HG03103 (cell line): Measurements from ENCODE around the gene SAP30BP.
A peak's percentile ranks its signal among the peaks of the same experiment; 100 is the strongest.

Source experiments
- ATAC-seq: cut with Tn5 transposase; IDR thresholded peaks from one replicate; pipeline ENCODE4 v1.9.1; 2021; ENCODE audit warnings: low read depth; ENCODE audit not compliant: unreplicated experiment

The SAP30BP gene

DNA sequence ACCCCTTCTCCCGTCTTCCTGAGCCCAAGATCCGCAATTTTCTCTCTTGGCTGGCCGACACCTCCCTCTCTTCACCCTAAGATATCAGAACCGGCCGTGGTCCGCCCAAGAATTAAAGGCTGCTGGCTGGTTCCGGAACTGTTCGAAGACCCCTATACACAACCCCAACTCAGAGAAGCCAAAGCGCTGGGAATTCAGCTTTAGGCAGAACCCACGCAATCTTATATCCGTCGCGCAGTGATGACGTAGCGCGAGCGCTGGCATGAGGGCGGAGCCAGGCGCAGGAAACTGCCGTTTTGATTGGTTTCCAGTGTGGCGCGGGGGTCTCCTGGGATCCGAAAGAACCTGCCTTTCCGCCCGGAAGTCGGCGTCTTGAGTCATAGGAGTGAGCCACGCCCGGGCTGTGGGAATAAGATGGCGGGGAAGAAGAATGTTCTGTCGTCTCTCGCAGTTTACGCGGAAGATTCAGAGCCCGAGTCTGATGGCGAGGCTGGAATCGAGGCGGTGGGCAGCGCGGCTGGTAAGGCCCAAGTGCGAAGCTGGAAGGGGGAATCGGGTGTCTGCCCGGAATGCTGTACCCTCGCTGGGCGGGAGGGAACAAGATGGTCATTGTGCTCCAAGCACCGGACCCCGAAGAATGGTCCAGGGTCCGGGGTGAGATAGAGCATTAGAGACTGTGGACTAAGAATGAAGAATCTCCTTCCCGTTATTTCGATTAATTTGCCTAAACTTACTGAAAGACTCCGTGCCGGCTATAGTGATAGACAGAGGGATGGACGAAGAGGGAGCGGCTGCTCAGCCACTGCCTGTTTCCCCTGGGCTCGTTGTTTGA lies at the start of gene SAP30BP, which contains the start of gene RECQL5:
Gene SAP30BP, plus strand, starts transcription at position 380 of the 832 bp plus-strand sequence. Its CDS starts 35 bp downstream, at position 415.
Gene RECQL5, minus strand, starts transcription at position 196 of the 832 bp plus-strand sequence. CDS start 597 bp downstream, outside the sequence.
- peak; percentile 79 for ATAC-seq

DNA sequence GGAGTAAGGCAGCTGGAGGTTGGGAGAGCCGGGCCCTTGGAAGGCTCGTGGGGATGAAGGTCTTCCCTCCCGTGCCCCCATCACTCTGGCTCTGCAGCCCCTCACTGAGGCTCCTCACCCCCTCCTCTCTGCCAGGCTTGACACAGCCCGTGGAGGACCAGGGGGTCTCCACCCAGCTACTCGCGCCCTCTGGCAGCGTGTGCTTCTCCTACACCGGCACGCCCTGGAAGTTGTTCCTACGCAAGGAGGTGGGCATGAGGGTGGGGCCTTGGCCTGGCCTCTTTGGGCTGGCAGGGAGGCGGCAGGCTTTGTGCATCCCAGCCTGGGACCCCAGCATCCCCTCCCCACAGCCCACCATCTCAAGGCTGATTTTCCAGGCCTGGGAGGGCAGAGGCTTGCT lies 49.5 kb upstream of the SAP30BP start:
- no peak for ATAC-seq

DNA sequence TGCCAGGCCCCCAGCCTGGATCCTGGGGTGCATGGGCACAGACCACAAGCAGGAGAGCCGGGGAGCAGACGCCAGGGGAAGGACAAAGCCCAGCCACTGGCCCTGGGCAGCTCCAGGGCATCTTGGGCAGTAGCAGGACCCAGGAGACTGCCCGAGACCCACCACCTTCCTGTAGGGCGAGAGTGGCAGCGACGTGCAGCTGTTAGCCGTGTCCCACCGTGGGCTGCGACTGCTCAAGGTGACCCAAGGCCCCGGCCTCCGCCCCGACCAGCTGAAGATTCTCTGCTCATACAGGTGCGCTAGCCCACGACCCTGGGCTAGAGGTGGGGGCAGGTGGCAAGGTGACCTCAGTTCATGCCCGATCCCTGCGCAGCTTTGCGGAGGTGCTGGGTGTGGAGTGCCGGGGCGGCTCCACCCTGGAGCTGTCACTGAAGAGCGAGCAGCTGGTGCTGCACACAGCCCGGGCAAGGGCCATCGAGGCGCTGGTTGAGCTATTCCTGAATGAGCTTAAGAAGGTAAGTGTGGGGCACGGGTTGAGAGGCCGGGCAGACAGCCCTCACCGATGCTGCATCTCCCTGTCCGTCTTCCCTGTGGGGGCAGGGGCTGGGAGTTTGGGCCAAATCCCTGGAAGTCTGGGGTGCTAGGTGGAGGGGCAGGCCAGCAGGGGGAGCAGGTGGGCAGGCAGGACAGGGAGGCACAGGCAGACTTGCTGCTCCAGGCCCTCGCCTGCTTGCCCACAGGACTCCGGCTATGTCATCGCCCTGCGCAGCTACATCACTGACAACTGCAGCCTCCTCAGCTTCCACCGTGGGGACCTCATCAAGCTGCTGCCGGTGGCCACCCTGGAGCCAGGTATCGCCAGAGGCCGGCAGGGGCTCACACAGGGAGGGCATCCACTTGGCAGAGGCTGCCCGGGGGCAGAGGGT lies 47.4 kb upstream of the SAP30BP start:
- ATAC-seq, result no peak

DNA sequence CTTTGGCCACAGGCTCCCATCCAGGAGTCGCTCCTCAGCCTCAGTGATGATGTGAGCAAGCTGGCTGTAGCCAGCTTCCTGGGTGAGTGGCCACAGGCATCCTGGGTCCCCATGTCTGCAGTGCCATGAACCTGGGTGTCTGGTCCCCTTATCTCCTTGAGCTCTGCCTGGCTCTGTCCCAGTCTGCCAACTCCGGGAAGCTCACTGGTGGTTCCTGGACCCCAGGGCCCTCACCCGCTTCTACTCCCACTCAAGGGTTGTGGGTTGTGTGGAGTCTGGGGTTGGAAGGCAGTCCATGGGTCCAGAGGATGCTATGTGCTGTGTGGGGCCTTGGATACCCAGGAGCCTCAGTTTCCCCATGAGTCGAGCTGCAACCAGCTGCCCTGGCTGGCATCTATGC lies 45.6 kb upstream of the SAP30BP start:
- ATAC-seq, result no peak

DNA sequence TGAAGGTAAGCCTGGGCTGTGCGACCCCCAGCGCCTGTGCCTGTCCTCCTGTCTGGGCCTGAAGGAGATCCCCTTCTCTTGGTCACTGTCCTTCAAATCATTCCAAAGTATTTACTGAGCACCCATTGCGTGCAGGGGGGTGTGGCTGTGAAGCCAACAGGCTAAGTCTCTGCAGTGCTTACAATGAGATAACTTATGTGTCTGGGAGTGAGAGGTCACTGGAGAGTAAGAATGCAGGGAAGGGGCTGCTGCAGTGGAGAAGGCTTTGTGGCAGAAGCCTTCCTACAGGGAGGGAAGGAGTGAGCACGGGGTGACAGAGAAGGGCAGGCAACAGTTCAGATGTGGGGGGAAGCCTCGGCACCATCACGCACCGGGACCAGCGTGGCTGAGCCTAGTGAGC lies 45.1 kb upstream of the SAP30BP start:
- no peak for ATAC-seq

DNA sequence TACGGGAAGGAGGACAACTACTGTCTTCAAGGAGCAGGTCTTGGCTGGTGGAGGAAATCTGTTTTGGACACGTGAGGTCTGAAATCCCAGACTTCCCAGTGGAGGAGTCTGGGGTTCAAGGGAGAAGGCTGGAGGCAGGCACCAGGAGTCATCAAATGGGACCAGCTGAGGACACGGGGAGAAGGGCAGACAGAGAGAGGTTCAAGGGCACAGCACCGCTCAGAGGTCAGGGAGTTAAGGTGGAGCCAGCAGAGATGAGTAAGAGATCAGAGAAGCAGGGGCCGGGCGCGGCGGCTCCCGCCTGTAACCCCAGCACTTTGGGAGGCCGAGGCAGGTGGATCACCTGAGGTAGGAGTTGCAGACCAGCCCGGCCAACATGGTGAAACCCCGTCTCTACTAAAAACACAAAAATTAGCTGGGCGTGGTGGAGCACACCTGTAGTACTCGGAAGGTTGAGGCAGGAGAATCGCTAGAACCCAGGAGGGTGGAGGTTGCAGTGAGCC lies 44.3 kb upstream of the SAP30BP start:
- no peak for ATAC-seq

DNA sequence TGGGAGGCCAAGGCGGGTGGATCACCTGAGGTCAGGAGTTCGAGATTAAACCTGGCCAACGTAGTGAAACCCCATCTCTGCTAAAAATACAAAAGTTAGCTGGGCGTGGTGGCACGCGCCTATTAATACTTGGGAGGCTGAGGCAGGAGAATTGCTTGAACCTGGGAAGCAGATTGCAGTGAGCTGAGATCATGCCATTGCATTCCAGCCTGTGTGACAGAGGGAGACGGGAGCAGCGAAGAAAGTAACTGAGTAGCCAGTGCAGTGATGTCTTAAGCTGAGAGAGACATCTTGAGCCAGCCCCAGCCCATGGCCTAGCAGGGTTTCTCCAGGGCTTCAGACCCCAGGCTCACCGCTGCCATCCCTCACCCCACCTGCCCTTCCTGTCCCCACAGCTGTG lies 43.8 kb upstream of the SAP30BP start:
- no peak for ATAC-seq

DNA sequence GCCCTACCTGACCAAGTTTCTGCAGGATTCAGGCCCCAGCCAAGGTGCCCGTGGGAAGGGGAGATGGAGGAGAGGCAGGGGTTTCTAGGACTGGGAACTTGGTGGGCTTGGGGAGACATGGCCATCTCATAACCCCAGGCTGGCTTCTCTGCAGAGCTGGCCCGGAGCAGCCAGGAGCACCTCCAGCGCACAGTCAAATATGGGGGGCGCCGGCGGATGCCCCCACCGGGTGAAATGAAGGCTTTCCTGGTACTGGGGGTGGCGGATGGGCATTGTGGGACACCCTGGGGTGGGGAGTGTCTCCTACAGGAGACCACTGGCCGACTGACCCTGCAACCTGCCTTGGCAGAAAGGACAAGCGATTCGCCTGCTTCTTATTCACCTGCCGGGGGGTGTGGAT lies 43.1 kb upstream of the SAP30BP start:
- no peak for ATAC-seq

DNA sequence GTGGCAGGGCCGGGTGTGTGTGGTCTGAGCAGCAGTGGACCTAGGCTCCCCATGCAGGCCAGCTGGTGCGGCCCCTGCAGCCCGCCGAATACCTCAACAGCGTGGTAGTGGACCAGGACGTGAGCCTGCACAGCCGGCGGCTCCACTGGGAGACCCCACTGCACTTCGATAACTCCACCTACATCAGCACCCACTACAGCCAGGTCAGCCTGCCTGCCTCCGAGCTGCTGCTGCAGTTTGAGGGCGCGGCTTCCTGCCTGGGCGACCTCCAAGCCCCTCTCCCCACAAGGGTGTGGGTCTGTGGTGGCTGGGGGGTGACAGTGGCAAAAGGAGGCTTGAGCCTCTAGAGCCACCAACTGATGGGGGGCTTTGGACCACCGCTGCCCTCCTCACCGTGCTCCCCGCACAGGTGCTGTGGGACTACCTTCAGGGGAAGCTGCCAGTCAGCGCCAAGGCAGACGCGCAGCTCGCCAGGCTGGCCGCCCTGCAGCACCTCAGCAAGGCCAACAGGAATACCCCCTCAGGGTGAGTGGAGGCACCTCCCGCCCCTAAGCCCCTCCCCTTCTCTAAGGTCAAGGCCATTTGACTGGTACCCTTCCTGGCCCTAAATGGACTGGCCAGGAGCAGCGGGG lies 42.3 kb upstream of the SAP30BP start:
- no peak for ATAC-seq

DNA sequence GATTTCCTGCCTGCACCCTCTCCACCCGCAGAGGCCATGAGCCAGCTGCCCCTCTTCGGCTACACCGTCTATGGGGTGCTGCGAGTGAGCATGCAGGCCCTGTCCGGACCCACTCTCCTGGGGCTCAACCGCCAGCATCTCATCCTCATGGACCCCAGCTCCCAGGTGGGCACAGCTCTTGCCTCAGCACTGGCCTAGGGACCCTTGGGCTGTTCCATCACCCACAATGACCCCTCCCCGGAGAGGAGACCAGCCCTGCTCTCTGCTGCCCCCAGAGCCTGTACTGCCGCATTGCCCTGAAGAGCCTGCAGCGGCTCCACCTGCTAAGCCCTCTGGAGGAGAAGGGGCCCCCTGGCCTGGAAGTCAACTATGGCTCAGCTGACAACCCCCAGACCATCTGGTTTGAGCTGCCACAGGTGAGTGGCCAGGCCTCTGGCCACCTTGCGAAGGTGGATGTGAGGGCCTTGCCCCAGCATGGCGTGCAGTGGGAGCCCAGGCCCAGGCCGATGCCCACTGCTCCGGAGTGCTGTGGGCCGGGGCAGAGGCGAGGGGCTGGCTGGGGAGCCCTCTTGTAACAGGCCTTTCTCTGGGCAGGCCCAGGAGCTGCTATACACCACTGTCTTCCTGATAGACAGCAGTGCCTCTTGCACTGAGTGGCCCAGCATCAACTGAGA lies 41.2 kb upstream of the SAP30BP start:
- ATAC-seq, result no peak

DNA sequence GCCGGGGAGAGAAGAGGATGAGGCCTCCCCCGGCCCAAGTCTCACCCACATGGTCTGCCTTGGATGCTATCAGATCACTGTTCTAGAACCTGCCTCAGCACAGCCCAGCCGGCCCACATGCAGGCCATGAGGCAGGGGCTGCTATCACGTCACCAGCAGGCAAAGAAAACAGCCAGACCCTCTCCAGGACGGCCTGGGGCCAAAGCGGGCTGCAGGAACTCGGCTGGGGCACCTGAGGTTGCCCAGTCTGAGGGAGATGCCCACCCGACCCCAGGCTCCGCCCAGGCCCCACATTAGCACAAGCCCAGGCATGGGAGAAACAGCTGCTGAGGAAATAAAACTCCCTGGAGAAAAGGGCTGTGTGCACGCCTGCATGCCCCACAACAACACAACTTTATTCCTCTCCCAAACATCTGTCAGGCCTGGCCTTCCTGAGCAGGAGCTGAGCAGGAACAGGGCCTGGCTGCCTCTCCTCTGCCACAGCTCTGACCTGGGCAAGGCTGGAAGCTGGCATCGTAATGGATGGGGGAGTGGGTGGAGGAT lies 40.6 kb upstream of the SAP30BP start:
- no peak for ATAC-seq

DNA sequence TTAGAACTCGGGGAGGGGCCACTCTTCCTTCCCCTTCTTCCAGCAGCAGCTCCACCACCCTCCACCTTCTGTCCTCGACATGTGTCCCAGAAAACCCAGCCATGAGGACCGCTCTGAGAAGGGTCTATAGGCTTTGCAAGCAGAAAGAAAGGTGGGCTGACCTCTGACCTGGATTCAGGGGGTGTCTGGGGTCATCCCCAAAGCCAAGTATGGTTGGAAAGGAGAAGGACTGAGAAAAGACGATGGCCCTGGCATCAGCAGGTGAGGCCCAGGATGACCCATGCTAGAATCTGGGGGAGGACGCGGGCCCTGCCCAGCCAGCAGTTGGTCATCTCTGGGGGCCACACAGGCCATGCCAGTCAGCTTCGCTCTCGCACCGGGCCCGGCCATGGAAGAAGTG lies 40.0 kb upstream of the SAP30BP start:
- ATAC-seq, result no peak

DNA sequence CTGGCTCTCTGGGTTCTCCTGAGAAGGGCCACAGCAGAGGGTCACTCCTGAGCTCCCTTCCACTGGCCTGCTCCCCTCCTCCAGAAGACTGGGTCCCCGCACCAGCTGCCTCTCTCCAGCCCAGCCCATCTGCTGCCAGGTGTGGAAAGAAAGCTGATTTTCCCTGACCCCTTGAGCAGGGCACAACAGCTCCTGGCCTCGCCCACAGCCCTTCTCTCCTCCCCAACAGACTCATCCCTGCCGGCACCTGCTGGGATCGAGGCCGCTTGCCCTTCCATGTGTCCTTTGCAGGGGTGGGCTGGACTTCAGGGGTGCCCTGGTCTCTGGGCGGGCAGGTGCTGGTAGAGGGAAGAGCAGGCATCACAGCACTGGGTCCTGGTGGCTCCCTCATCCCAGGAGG lies 38.7 kb upstream of the SAP30BP start:
- no peak for ATAC-seq

DNA sequence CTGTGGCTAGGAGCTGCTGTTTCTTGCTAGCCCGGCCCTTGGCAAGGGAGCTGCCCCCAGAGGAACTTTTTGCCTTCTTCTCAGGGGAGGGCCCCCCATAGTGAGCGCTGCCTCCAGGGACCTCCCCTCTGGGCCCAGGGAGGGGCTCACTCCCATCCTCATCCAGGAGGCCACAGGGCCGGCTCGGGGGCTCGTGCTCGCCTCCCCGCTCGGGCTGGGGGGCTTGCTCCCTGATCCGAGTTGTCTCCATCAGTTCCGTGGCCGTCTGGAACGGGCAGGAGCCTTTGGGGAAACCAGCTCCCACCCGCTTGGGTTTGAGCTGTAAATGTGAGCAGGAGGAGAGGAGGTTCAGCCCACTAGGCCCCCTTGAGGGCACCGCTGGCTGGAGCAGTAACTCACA lies 38.0 kb upstream of the SAP30BP start:
- ATAC-seq, result no peak

DNA sequence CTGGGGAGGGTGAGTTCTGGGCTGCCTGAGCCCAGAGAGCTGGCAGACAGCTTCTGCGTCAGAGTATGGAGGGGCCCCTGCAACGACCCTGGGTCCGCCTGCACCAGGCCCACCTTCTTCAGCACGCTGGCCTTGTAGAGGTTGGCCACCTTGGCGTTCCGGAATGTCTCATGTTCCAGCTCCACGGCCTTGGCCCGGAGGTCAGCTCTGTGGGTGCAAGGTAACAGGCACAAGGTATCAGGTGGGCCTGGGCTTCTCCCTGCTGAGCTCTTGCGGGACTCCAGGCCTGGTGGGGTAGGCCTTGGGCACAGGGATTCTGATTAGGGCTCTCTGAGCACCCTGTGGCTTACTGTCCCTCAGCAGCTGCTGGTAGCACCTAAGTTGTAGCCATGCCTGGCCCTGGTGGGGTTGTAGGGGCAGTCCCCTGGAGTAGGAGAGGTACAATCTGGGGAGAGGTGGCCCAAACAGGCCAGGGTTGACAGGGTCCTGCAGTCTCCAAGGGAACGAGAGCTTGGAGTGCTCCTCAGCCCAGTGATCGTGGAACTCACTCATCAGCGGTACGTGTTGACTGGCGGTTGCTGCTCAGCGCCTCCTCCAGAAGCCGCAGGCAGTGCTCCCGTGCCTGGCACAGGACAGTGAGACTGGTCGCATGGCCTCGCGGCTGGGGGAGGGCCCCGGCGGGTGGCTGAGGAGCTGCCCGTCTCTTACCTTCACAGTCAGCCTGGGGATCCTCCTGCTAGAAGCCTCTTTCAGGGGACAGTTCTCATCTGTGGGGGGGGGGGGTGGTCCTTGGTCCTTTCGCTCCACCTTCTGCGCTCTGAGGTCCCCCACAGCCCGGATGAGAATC lies 36.8 kb upstream of the SAP30BP start:
- no peak for ATAC-seq

DNA sequence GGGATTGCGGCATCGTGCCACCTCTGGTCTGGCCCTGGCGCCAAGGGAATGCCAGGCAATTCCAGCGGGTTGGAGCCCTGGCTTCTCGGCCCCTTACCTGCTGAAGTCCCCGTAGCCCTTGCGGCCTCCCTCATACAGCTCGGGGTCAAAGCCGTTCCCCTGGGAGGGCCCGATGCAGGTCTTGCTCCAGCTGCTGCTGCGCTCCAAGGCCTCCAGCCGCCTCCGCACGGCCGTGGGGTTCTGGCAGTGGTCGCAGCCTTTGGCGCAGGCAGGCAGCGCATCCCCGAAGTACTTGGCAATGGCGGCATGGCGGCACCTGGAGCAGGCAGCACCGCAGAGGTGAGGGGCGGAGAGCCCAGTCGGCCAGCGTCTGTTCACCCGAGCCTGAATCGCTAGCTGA lies 35.8 kb upstream of the SAP30BP start:
- no peak for ATAC-seq

DNA sequence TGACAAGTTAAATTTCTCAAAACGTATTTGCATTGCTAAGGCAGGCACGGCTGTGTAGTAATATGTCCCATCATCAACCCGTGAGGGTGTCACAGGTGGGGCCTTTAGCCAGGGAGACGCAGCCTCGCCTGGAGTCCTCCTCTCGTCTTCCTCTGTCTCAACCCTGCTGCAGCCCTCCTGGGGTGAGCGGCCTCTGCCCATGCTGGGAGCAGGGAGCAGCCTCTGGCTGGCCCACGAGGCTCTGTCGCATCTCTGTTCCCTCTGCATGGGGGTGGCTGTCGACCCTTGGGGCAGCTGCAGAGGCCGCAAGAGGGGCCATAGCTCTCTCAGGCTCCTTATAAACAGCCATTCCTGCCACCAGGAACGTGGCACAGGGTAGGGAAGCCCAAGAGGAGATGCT lies 34.7 kb upstream of the SAP30BP start:
- ATAC-seq, result no peak

DNA sequence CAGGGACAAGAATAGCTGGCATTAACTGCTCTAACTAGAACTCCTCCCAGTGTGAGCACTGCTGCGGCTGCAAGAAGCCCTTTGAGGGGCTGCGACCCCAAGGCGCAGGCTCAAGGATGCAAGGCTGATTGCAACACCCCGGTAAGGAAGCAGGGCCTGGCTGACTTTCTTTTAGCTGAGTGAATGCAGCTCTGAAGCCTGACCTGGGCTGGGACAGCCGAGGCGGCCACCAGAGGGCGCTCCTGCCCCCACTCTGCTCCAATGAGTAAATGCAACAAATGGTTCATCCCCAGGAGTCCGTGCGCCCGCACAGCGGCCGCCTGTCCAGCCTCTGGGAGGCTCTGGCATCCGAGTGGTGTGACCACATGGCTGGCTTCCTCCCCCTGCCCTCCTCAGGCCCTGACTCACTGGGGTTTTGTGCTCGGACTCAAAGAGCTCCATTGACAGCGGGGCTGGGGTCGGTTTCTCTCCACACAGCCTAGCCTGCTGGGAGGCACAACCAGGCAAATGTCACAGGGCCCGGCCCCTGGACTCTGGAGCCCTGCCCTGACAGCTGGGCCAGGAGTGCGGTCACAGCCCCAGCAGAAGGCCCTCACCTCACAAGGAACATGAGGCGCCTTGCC lies 34.2 kb upstream of the SAP30BP start, which contains the start of gene SMIM5:
Gene SMIM5, plus strand, starts transcription at position 572 of the 623 bp plus-strand sequence. CDS start 6,768 bp downstream, outside the sequence.
- ATAC-seq, result no peak
